ENCODE measurements around the gene FOXJ2. TPM values are rescaled to one million over a fixed set of nuclear protein-coding genes. Genes with fewer than 3 reads are reported as not detected.

FOXJ2 gene
- total and polyA plus RNA-seq, 10 of the 15 experiments (the other 5 are each of a cell fraction or from before 2014, with no cell fraction given): 1.4 to 9.3 (median 4.8) TPM

DNA sequence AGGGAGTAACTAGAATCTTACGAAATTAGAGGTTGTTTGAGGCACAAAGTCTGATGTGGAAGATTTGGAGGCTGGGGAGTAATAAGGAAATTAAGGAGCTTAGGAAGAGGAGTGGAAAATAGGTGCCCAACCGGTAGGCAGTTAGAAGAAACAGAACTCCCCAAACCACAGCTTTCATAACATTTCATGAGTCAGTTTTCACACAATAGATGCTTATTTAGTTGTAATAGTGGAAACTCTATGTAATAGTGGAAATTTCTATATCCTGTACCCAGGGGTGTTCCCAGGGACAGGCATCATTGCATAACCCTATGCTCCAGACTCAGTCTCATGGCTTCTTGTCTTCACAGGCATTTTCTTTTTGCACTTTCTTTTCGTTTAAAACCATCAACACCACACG lies 25.3 kb downstream of the FOXJ2 start:
- FAIRE-seq: no peak
- no peak overlapping the region for H3K4me2 ChIP-seq (ENCODE audit: control insufficient read depth, insufficient read depth)
- POLR2A ChIA-PET: interaction anchor here (0.6 kb wide), 1 partner anchor 169 kb away, joined by 5 read pairs; no protein-coding TSS in a partner anchor

More for the DNA sequence above, 25.3 kb downstream of the FOXJ2 start:
- Histone ChIP-seq H3K79me2 (ENCODE audit: control insufficient read depth, insufficient read depth, low read length) (no peaks in the 10 kb centered on the region), H3K9me3 (replicated peaks; ENCODE audit: control insufficient read depth, insufficient read depth, low read length) (no peaks in the 10 kb centered on the region), H3K4me1 (ENCODE audit: control insufficient read depth, insufficient read depth, low read length) (no peaks in the 10 kb centered on the region), H3K4me3 (no peak overlapping the region), H2AFZ (ENCODE audit: control insufficient read depth, low read depth, low read length) (no peak overlapping the region), H3K9ac (ENCODE audit: control insufficient read depth, insufficient read depth, low read length) (no peak overlapping the region), H3K36me3 (ENCODE audit: control insufficient read depth in 2 of 2, insufficient read depth in 2 of 2, low read length in 1 of 2) (peaks cover 0 to 3% of the 10 kb centered on the region in 2 experiments; a peak in 1 of 4 replicates), H3K27me3 (replicated peaks in 1 of 2; ENCODE audit: control insufficient read depth in 2 of 2, insufficient read depth in 2 of 2, low read length in 1 of 2) (no peaks in the 10 kb centered on the region), H4K20me1 (ENCODE audit: control insufficient read depth, insufficient read depth) (no peaks in the 10 kb centered on the region), H3K27ac (ENCODE audit: control insufficient read depth, insufficient read depth) (no peak overlapping the region)
- ChIA-PET SMC1A (ENCODE audit: uncharacterized antibody, unreplicated experiment) (interaction anchor here (3.3 kb wide), 1 partner anchor 20 kb away, joined by 10 read pairs; no protein-coding TSS in a partner anchor), RAD21 (ENCODE audit: unreplicated experiment) (no interaction called here), CTCF (interaction anchor here (1.1 to 2.9 kb wide), 2 partner anchors 12 to 20 kb away, joined by 4 to 12 read pairs; no protein-coding TSS in a partner anchor)
- ATAC-seq (no peak), DNase-seq (ENCODE audit: low read depth, low spot score) (no peak)
- intact Hi-C loops (cut with micrococcal nuclease; ENCODE audit: unreplicated experiment) (no loop called here), in situ Hi-C loops (cut with MboI) (no loop called here)
- 43% methylated on average over 4 of the region's 4 CpGs for WGBS (ENCODE audit: insufficient coverage, insufficient replicate concordance, low lambda C conversion rate, missing lambda C conversion rate)
- no TSS peak for BruUV-seq (replicated peaks)
- TF ChIP-seq, protein P1, sequence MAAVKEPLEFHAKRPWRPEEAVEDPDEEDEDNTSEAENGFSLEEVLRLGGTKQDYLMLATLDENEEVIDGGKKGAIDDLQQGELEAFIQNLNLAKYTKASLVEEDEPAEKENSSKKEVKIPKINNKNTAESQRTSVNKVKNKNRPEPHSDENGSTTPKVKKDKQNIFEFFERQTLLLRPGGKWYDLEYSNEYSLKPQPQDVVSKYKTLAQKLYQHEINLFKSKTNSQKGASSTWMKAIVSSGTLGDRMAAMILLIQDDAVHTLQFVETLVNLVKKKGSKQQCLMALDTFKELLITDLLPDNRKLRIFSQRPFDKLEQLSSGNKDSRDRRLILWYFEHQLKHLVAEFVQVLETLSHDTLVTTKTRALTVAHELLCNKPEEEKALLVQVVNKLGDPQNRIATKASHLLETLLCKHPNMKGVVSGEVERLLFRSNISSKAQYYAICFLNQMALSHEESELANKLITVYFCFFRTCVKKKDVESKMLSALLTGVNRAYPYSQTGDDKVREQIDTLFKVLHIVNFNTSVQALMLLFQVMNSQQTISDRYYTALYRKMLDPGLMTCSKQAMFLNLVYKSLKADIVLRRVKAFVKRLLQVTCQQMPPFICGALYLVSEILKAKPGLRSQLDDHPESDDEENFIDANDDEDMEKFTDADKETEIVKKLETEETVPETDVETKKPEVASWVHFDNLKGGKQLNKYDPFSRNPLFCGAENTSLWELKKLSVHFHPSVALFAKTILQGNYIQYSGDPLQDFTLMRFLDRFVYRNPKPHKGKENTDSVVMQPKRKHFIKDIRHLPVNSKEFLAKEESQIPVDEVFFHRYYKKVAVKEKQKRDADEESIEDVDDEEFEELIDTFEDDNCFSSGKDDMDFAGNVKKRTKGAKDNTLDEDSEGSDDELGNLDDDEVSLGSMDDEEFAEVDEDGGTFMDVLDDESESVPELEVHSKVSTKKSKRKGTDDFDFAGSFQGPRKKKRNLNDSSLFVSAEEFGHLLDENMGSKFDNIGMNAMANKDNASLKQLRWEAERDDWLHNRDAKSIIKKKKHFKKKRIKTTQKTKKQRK (IDR thresholded peaks at IDR 0.05; ENCODE audit: low read depth, low read length): no peak
